H9 (cell line): Measurements from ENCODE around the gene BTD. TPM values are rescaled to one million over a fixed set of nuclear protein-coding genes. Genes with fewer than 3 reads are reported as not detected.
A peak's percentile ranks its signal among the peaks of the same experiment; 100 is the strongest.

ENCODE experiments used
- DNase-seq: peaks from one replicate; pipeline ENCODE4 v3.0.0-alpha.2; 2017
- H2AFZ ChIP-seq: one replicate; pipeline ENCODE4 v1.6.1; 2013; ENCODE audit warnings: mild to moderate bottlenecking, low read length, control low read depth, moderate library complexity
- H2AK5ac ChIP-seq: 2 replicates; pipeline ENCODE4 v1.6.1; 2013; ENCODE audit warnings: low read length, control low read depth, mixed read lengths; ENCODE audit not compliant: insufficient read length
- H2BK120ac ChIP-seq: one replicate; pipeline ENCODE4 v1.6.1; 2013; ENCODE audit warnings: low read depth, mild to moderate bottlenecking, low read length, control low read depth, inconsistent platforms; ENCODE audit not compliant: poor library complexity, severe bottlenecking
- H2BK12ac ChIP-seq: 2 replicates; pipeline ENCODE4 v1.6.1; 2013; ENCODE audit warnings: low read length, control low read depth, mixed read lengths, low read depth; ENCODE audit not compliant: insufficient read length
- H2BK15ac ChIP-seq: 2 replicates; pipeline ENCODE4 v1.6.1; 2013; ENCODE audit warnings: low read depth, low read length, control low read depth
- H2BK20ac ChIP-seq: one replicate; pipeline ENCODE4 v1.6.1; 2013; ENCODE audit warnings: low read depth, mild to moderate bottlenecking, low read length, control low read depth, inconsistent platforms; ENCODE audit not compliant: poor library complexity, severe bottlenecking
- H2BK5ac ChIP-seq: 2 replicates; pipeline ENCODE4 v1.6.1; 2013; ENCODE audit warnings: low read length, control low read depth, mixed read lengths; ENCODE audit not compliant: insufficient read length
- H3K14ac ChIP-seq: 2 replicates; pipeline ENCODE4 v1.6.1; 2013; ENCODE audit warnings: low read length, control low read depth; ENCODE audit not compliant: insufficient read depth
- H3K18ac ChIP-seq: 2 replicates; pipeline ENCODE4 v1.6.1; 2013; ENCODE audit warnings: low read depth, mild to moderate bottlenecking, mixed read lengths, low read length, control low read depth; ENCODE audit not compliant: insufficient read length
- H3K23ac ChIP-seq: 2 replicates; pipeline ENCODE4 v1.6.1; 2013; ENCODE audit warnings: low read length, control low read depth, mixed read lengths, low read depth; ENCODE audit not compliant: insufficient read length
- H3K23me2 ChIP-seq: 2 replicates; pipeline ENCODE4 v1.6.1; 2013; ENCODE audit warnings: low read depth, mild to moderate bottlenecking, mixed read lengths, low read length, control low read depth; ENCODE audit not compliant: insufficient read length, poor library complexity, severe bottlenecking
- H3K27ac ChIP-seq: 2 replicates; pipeline ENCODE4 v1.5.1; 2013; ENCODE audit warnings: low read length, control low read depth, mixed read lengths, low read depth; ENCODE audit not compliant: insufficient read length
- H3K27me3 ChIP-seq: 2 replicates; pipeline ENCODE4 v1.6.1; 2013; ENCODE audit warnings: low read length, control low read depth, inconsistent platforms; ENCODE audit not compliant: insufficient read depth
- H3K4ac ChIP-seq: 2 replicates; pipeline ENCODE4 v1.6.1; 2013; ENCODE audit warnings: low read depth, mild to moderate bottlenecking, control low read depth, inconsistent platforms, low read length, moderate library complexity
- H3K4me1 ChIP-seq: 2 replicates; pipeline ENCODE4 v1.6.1; 2013; ENCODE audit warnings: low read length, control low read depth, inconsistent platforms; ENCODE audit not compliant: insufficient read depth
- H3K4me2 ChIP-seq: 2 replicates; pipeline ENCODE4 v1.6.1; 2013; ENCODE audit warnings: low read length, control low read depth, mixed read lengths; ENCODE audit not compliant: insufficient read length, insufficient read depth
- H3K56ac ChIP-seq: 2 replicates; pipeline ENCODE4 v1.6.1; 2013; ENCODE audit warnings: low read depth, mild to moderate bottlenecking, mixed read lengths, low read length, control low read depth; ENCODE audit not compliant: insufficient read length
- H3K79me1 ChIP-seq: 2 replicates; pipeline ENCODE4 v1.6.1; 2013; ENCODE audit warnings: low read depth, mild to moderate bottlenecking, moderate library complexity, low read length, control low read depth, inconsistent platforms; ENCODE audit not compliant: insufficient read depth, poor library complexity, severe bottlenecking
- H3K79me2 ChIP-seq: 2 replicates; pipeline ENCODE4 v1.6.1; 2013; ENCODE audit warnings: low read length, control low read depth, inconsistent platforms; ENCODE audit not compliant: insufficient read depth
- H3K9ac ChIP-seq: 2 replicates; pipeline ENCODE4 v1.6.1; 2013; ENCODE audit warnings: low read length, control low read depth, mixed read lengths; ENCODE audit not compliant: insufficient read length; ENCODE audit errors: extremely low read depth
- H3K9me3 ChIP-seq: one replicate; pipeline ENCODE4 v1.6.1; 2013; ENCODE audit warnings: low read depth, low read length, inconsistent platforms; ENCODE audit not compliant: control insufficient read depth
- H3T11ph ChIP-seq: one replicate; pipeline ENCODE4 v1.6.1; 2013; ENCODE audit warnings: mild to moderate bottlenecking, low read length, control low read depth, inconsistent platforms
- H4K20me1 ChIP-seq: one replicate; pipeline ENCODE4 v1.6.1; 2013; ENCODE audit not compliant: control insufficient read depth, insufficient read length, insufficient read depth
- H4K5ac ChIP-seq: 2 replicates; pipeline ENCODE4 v1.6.1; 2013; ENCODE audit warnings: low read depth, mild to moderate bottlenecking, mixed read lengths, low read length, control low read depth; ENCODE audit not compliant: insufficient read length
- H4K8ac ChIP-seq: replicated peaks from 2 replicates; pipeline ENCODE4 v1.6.1; 2013; ENCODE audit warnings: low read length, control low read depth, mixed read lengths, low read depth; ENCODE audit not compliant: insufficient read length
- H4K91ac ChIP-seq: 2 replicates; pipeline ENCODE4 v1.6.1; 2013; ENCODE audit warnings: low read depth, mild to moderate bottlenecking, moderate library complexity, mixed read lengths, low read length, control low read depth; ENCODE audit not compliant: insufficient read length
- H3K27ac Mint-ChIP-seq, 3 experiments: 2 replicates in 2 of 3; 3 replicates in 1 of 3; pipeline ENCODE4 v1.8.0; 2020 to 2021; ENCODE audit warnings: mixed read lengths in 3 of 3, mild to moderate bottlenecking in 1 of 3, moderate library complexity in 1 of 3
- H3K27me3 Mint-ChIP-seq: 2 replicates; pipeline ENCODE4 v1.8.0; 2021; ENCODE audit warnings: low read depth, mild to moderate bottlenecking, moderate library complexity, mixed read lengths
- H3K36me3 Mint-ChIP-seq, 3 experiments: 2 replicates in 2 of 3; 3 replicates in 1 of 3; pipeline ENCODE4 v1.8.0; 2020 to 2021; ENCODE audit warnings: low read depth in 3 of 3, mixed read lengths in 3 of 3; ENCODE audit not compliant: insufficient read depth in 1 of 3
- H3K4me1 Mint-ChIP-seq, 2 experiments: 2 replicates each; pipeline ENCODE4 v1.8.0; 2020; ENCODE audit warnings: mixed read lengths in 2 of 2
- H3K4me3 Mint-ChIP-seq, 2 experiments: 2 replicates in 1 of 2; 3 replicates in 1 of 2; pipeline ENCODE4 v1.8.0; 2020 to 2021; ENCODE audit warnings: mild to moderate bottlenecking in 2 of 2, mixed read lengths in 2 of 2, moderate library complexity in 1 of 2
- H3K9me3 Mint-ChIP-seq, 2 experiments: 2 replicates in 1 of 2; 3 replicates in 1 of 2; pipeline ENCODE4 v1.8.0; 2020; ENCODE audit warnings: mild to moderate bottlenecking in 2 of 2, mixed read lengths in 2 of 2, moderate library complexity in 1 of 2
- CTCF ChIP-seq: fragments of 200-600 bp; sonication (generic); conservative IDR thresholded peaks from 3 replicates; pipeline ENCODE4 v1.8.0; 2021; ENCODE audit warnings: antibody characterized with exemption, mild to moderate bottlenecking
- WGBS: extraction: QIAGEN DNeasy Blood & Tissue Kit; methylation state at CpG from one replicate; pipeline ENCODE4 v1.1.7; 2013; ENCODE audit warnings: missing lambda C conversion rate, low lambda C conversion rate, mixed read lengths; ENCODE audit not compliant: insufficient read length; ENCODE audit errors: extremely low coverage; 5-methylcytosine and 5-hydroxymethylcytosine counted together
- total RNA-seq: library from RNA; stranded (reverse); gene quantifications from 2 replicates; pipeline ENCODE4 v1.2.1, GENCODE V29; 2021

The BTD gene
- total RNA-seq, 1 experiment from 2014 or later = 21.5 TPM

- H3K23me2 ChIP-seq = no peaks in the 10 kb centered on the region
- H3K23ac ChIP-seq = no peak overlapping the region
- H2AK5ac ChIP-seq = no peak overlapping the region
- no peaks in the 10 kb centered on the region for H3K79me2 ChIP-seq
- no peak overlapping the region for H2BK12ac ChIP-seq
- Mint-ChIP-seq H3K27ac (peak overlapping the region in 2 of 3 experiments; percentile 91 to 94; a peak in 4 of 7 replicates), H3K9me3 (peaks cover 22 to 23% of the 10 kb centered on the region in 2 experiments), H3K4me1 (peaks cover 14 to 15% of the 10 kb centered on the region in 2 experiments), H3K4me3 (no peak overlapping the region), H3K36me3 (peaks cover 24 to 31% (median 27%) of the 10 kb centered on the region in 3 experiments), H3K27me3 (no peaks in the 10 kb centered on the region)
- no peak overlapping the region for H2BK5ac ChIP-seq
- no CpG with 5 or more reads among the region's 2 CpGs for WGBS
- H3K27ac ChIP-seq = no peak overlapping the region
- H4K5ac ChIP-seq = no peak overlapping the region
- no peak for DNase-seq
- H2BK120ac ChIP-seq = no peak overlapping the region
- no peaks in the 10 kb centered on the region for H3K4me1 ChIP-seq
- H2AFZ ChIP-seq = no peak overlapping the region
- H4K8ac ChIP-seq = no peak overlapping the region
- H3K18ac ChIP-seq = no peak overlapping the region
- H3K9me3 ChIP-seq = no peaks in the 10 kb centered on the region
- no peak overlapping the region for H3K9ac ChIP-seq
- no peaks in the 10 kb centered on the region for H4K20me1 ChIP-seq
- no peak overlapping the region for H2BK20ac ChIP-seq
- H3K56ac ChIP-seq = no peak overlapping the region
- H3K27me3 ChIP-seq = no peaks in the 10 kb centered on the region
- H3K4me2 ChIP-seq = no peak overlapping the region
- no peak overlapping the region for H4K91ac ChIP-seq
- no peak overlapping the region for H2BK15ac ChIP-seq
- no peak overlapping the region for H3K14ac ChIP-seq
- no peak overlapping the region for H3T11ph ChIP-seq
- no peak for TF ChIP-seq CTCF
- H3K79me1 ChIP-seq = no peaks in the 10 kb centered on the region
- no peak overlapping the region for H3K4ac ChIP-seq
Observed at GRCh38 chr3:15606434-15606891, 4.9 kb downstream of the BTD start.
